NB4 (cell line): ENCODE measurements around the gene VPS4A.

ENCODE experiments used
- DNase-seq: peaks from one replicate; pipeline ENCODE4 v3.0.0; 2010; ENCODE audit warnings: low read depth
- H3K4me3 ChIP-seq: one replicate; pipeline ENCODE4 v1.5.1; 2011; ENCODE audit warnings: mild to moderate bottlenecking, low read depth, low read length, moderate library complexity
- MAX ChIP-seq: IDR thresholded peaks from 2 replicates; pipeline ENCODE4 v1.6.1; 2011; ENCODE audit warnings: low read depth, low read length
- MYC ChIP-seq: IDR thresholded peaks from 2 replicates; pipeline ENCODE4 v1.6.1; 2011; ENCODE audit warnings: low read depth, low read length
- POLR2A ChIP-seq: IDR thresholded peaks from 2 replicates; pipeline ENCODE4 v1.6.1; 2011; ENCODE audit warnings: mild to moderate bottlenecking; ENCODE audit not compliant: insufficient read length; ENCODE audit errors: extremely low read depth
- TF ChIP-seq, protein P1 (sequence below): IDR thresholded peaks from one replicate; pipeline ENCODE4 v1.5.1; 2012; ENCODE audit warnings: low read depth, low read length

Gene VPS4A

GRCh38 chr16:69302301-69302700 lies 8.8 kb upstream of the VPS4A start:
- no peak for TF ChIP-seq POLR2A
- no peak for DNase-seq
- H3K4me3 ChIP-seq, result no peak overlapping the region

- H3K4me3 ChIP-seq, result no peak overlapping the region
- no peak for DNase-seq
- TF ChIP-seq POLR2A, result no peak
- TF ChIP-seq, protein P1, sequence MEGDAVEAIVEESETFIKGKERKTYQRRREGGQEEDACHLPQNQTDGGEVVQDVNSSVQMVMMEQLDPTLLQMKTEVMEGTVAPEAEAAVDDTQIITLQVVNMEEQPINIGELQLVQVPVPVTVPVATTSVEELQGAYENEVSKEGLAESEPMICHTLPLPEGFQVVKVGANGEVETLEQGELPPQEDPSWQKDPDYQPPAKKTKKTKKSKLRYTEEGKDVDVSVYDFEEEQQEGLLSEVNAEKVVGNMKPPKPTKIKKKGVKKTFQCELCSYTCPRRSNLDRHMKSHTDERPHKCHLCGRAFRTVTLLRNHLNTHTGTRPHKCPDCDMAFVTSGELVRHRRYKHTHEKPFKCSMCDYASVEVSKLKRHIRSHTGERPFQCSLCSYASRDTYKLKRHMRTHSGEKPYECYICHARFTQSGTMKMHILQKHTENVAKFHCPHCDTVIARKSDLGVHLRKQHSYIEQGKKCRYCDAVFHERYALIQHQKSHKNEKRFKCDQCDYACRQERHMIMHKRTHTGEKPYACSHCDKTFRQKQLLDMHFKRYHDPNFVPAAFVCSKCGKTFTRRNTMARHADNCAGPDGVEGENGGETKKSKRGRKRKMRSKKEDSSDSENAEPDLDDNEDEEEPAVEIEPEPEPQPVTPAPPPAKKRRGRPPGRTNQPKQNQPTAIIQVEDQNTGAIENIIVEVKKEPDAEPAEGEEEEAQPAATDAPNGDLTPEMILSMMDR, result no peak
- no peak for TF ChIP-seq MYC
- TF ChIP-seq MAX, result no peak
Observed at GRCh38 chr16:69306031-69306430, 5.1 kb upstream of the VPS4A start.

GRCh38 chr16:69307091-69307490 lies 4.1 kb upstream of the VPS4A start:
- no peak for TF ChIP-seq MYC
- no peak for TF ChIP-seq POLR2A
- TF ChIP-seq, protein P1, result no peak
- no peak for TF ChIP-seq MAX
- DNase-seq, result no peak
- no peak overlapping the region for H3K4me3 ChIP-seq

DNA sequence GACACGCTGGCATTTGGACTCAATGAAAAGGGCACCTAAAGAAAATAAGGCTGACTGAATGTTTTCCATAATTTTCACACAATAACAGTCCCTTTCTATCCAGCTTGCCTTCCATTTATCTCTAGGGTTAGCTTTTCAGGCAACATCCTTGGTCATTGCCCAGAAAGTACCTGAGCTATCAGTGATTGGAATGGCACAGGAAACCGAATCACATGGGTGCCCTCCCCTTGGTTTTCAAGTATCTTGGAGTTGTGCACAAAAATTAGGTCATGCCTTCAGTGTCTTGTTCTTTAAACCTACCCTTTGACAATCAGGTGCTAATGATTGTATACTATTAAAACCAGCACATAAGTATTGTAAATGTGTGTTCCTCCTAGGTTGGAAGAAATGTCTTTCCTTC lies 3.3 kb upstream of the VPS4A start:
- H3K4me3 ChIP-seq, result no peak overlapping the region
- no peak for DNase-seq
- TF ChIP-seq MYC, result no peak
- TF ChIP-seq, protein P1, result no peak
- TF ChIP-seq MAX, result no peak
- no peak for TF ChIP-seq POLR2A

DNA sequence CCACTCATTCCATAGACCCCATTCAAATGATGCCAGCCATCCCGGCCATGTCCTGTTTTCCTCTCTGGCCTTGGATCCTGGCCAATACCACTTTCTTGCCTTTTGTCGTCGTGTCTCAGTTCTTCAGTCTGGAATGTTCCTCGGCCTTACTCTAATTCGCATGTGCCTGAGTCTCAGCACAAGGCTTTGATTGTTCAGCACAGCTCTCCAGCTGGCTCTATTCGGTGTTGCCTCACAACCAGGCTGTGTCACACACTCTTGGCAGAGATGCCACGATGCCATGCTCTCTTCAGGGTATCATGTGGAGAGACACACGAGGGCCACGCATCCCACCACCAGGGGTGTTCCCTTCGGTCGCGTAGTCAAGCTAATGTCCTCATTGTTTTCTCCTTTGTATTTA lies 1.8 kb upstream of the VPS4A start:
- TF ChIP-seq POLR2A, result no peak
- DNase-seq, result no peak
- no peak overlapping the region for H3K4me3 ChIP-seq

DNA sequence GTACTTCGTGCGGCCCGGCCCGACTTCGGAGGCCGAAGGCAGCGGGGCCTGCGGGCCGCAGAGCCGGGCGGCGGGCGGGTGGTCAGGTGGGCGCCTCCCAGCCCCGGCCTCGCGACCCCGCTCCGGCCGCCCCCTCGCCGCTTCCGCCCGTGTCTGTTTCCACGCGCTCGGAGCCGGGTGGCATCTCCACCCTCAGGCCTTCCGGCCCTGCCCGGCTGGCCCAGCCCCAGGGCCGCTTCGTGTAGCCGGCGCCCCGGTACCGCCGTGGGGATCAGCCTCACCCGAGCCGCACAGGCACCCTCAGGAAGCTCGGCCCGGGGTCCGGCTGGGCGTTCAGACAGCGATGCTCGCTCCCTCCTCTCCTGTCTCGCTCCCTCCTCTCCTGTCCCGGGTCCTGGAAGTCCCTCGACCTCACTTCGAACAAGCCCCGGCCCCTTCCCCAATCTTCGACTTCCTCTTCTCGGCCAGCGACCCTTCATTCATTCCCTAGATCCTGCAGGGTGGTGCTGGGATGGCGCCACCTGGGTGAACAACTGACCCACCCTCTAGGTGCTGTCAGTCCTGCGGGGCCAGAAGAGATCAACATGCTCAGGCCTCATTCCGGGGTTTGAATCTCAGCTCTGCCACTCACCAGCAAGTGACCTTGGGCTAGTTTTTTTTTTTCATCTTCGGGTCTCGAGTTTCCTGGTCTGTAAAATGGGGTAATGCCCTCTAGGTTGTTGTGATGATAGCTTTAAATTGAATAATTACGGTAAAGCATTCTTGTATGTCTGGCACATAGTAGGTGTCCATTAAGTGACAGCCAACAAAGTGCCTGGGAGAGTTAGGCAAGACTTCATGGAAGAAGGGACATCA lies 610 bp downstream of the VPS4A start:
- peak; percentile 66 for DNase-seq
- H3K4me3 ChIP-seq, result peak overlapping the region; percentile 84
- TF ChIP-seq, protein P1, result peak; percentile 17
- TF ChIP-seq MYC, result no peak

GRCh38 chr16:69313469-69313868 lies 2.3 kb downstream of the VPS4A start:
- TF ChIP-seq, protein P1, result no peak
- TF ChIP-seq MAX (no peak), MYC (no peak), POLR2A (no peak)
- H3K4me3 ChIP-seq, result no peak overlapping the region
- DNase-seq, result no peak
